ENCODE data around the gene OXTR.
"Not testable (repeated sequence)": the region's sequence is repeated elsewhere in the genome, so short reads cannot be mapped to it uniquely, and the experiment has no call there.

OXTR gene

GRCh38 chr3:8733332-8734094 is 35.9 kb downstream of the OXTR start, which contains the start of gene CAV3:
CAV3 (plus strand) TSS chr3:8733802; CDS start chr3:8733877, 75 bp downstream.
- H3K9me3 ChIP-seq (ENCODE audit: control insufficient read depth in 2 of 2, low read length in 2 of 2): no peaks in the 10 kb centered on the region
- no peak within 1 kb of the TSS for H3K9ac ChIP-seq (ENCODE audit: low read depth in 1 of 2, low read length in 2 of 2)
- no peak within 1 kb of the TSS for H3K4me3 ChIP-seq (ENCODE audit: low read length in 2 of 2)
- no peaks in the 10 kb centered on the region for H3K4me1 ChIP-seq (ENCODE audit: control insufficient read depth in 2 of 2, insufficient read depth in 2 of 2, low read length in 2 of 2)
- no peak within 1 kb of the TSS for H3K27ac ChIP-seq (ENCODE audit: low read depth in 2 of 2, low read length in 2 of 2)
- H3K27me3 ChIP-seq (ENCODE audit: control insufficient read depth in 2 of 2, insufficient read depth in 2 of 2, low read length in 2 of 2): no peaks in the 10 kb centered on the region
- H3K36me3 ChIP-seq (ENCODE audit: control insufficient read depth in 2 of 2, insufficient read depth in 2 of 2, low read length in 2 of 2): no peaks in the 10 kb centered on the region

GRCh38 chr3:8732413-8732812 is 37.0 kb downstream of the OXTR start:
- Histone ChIP-seq H3K27me3 (ENCODE audit: control insufficient read depth in 2 of 2, insufficient read depth in 2 of 2, low read length in 2 of 2) (no peaks in the 10 kb centered on the region), H3K27ac (ENCODE audit: low read depth in 2 of 2, low read length in 2 of 2) (no peak overlapping the region), H3K9me3 (ENCODE audit: control insufficient read depth in 2 of 2, low read length in 2 of 2) (no peaks in the 10 kb centered on the region), H3K4me3 (ENCODE audit: low read length in 2 of 2) (no peak overlapping the region), H3K9ac (ENCODE audit: low read depth in 1 of 2, low read length in 2 of 2) (no peak overlapping the region), H3K36me3 (ENCODE audit: control insufficient read depth in 2 of 2, insufficient read depth in 2 of 2, low read length in 2 of 2) (no peaks in the 10 kb centered on the region), H3K4me1 (ENCODE audit: control insufficient read depth in 2 of 2, insufficient read depth in 2 of 2, low read length in 2 of 2) (no peaks in the 10 kb centered on the region)

- no peaks in the 10 kb centered on the region for H3K9me3 ChIP-seq (ENCODE audit: control insufficient read depth in 2 of 2, low read length in 2 of 2)
- H3K4me1 ChIP-seq (ENCODE audit: control insufficient read depth in 2 of 2, insufficient read depth in 2 of 2, low read length in 2 of 2): no peaks in the 10 kb centered on the region
- H3K9ac ChIP-seq (ENCODE audit: low read depth in 1 of 2, low read length in 2 of 2): no peak overlapping the region
- no peaks in the 10 kb centered on the region for H3K27me3 ChIP-seq (ENCODE audit: control insufficient read depth in 2 of 2, insufficient read depth in 2 of 2, low read length in 2 of 2)
- H3K4me3 ChIP-seq (ENCODE audit: low read length in 2 of 2): no peak overlapping the region
- H3K36me3 ChIP-seq (ENCODE audit: control insufficient read depth in 2 of 2, insufficient read depth in 2 of 2, low read length in 2 of 2): no peaks in the 10 kb centered on the region
- H3K27ac ChIP-seq (ENCODE audit: low read depth in 2 of 2, low read length in 2 of 2): no peak overlapping the region
Measured at GRCh38 chr3:8730656-8731055, 38.8 kb downstream of the OXTR start.

- Histone ChIP-seq H3K27me3 (ENCODE audit: control insufficient read depth in 2 of 2, insufficient read depth in 2 of 2, low read length in 2 of 2) (no peaks in the 10 kb centered on the region), H3K27ac (ENCODE audit: low read depth in 2 of 2, low read length in 2 of 2) (no peak overlapping the region)
Measured at GRCh38 chr3:8729479-8729878, 39.9 kb downstream of the OXTR start.

GRCh38 chr3:8727605-8728512 is 41.6 kb downstream of the OXTR start:
- no peak overlapping the region for H3K27ac ChIP-seq (ENCODE audit: low read depth in 2 of 2, low read length in 2 of 2)
- no peaks in the 10 kb centered on the region for H3K36me3 ChIP-seq (ENCODE audit: control insufficient read depth in 2 of 2, insufficient read depth in 2 of 2, low read length in 2 of 2)
- no peak overlapping the region for H3K9ac ChIP-seq (ENCODE audit: low read depth in 1 of 2, low read length in 2 of 2)
- H3K27me3 ChIP-seq (ENCODE audit: control insufficient read depth in 2 of 2, insufficient read depth in 2 of 2, low read length in 2 of 2): no peaks in the 10 kb centered on the region
- no peaks in the 10 kb centered on the region for H3K4me1 ChIP-seq (ENCODE audit: control insufficient read depth in 2 of 2, insufficient read depth in 2 of 2, low read length in 2 of 2)
- no peaks in the 10 kb centered on the region for H3K9me3 ChIP-seq (ENCODE audit: control insufficient read depth in 2 of 2, low read length in 2 of 2)
- H3K4me3 ChIP-seq (ENCODE audit: low read length in 2 of 2): no peak overlapping the region

More at GRCh38 chr3:8729479-8729878, 39.9 kb downstream of the OXTR start:
- Histone ChIP-seq H3K4me3 (ENCODE audit: low read length in 2 of 2) (no peak overlapping the region), H3K36me3 (ENCODE audit: control insufficient read depth in 2 of 2, insufficient read depth in 2 of 2, low read length in 2 of 2) (no peaks in the 10 kb centered on the region), H3K4me1 (ENCODE audit: control insufficient read depth in 2 of 2, insufficient read depth in 2 of 2, low read length in 2 of 2) (no peaks in the 10 kb centered on the region), H3K9me3 (ENCODE audit: control insufficient read depth in 2 of 2, low read length in 2 of 2) (no peaks in the 10 kb centered on the region), H3K9ac (ENCODE audit: low read depth in 1 of 2, low read length in 2 of 2) (no peak overlapping the region)

- Histone ChIP-seq H3K27me3 (ENCODE audit: control insufficient read depth in 2 of 2, insufficient read depth in 2 of 2, low read length in 2 of 2) (no peaks in the 10 kb centered on the region), H3K9me3 (ENCODE audit: control insufficient read depth in 2 of 2, low read length in 2 of 2) (no peaks in the 10 kb centered on the region), H3K9ac (ENCODE audit: low read depth in 1 of 2, low read length in 2 of 2) (no peak overlapping the region), H3K4me1 (ENCODE audit: control insufficient read depth in 2 of 2, insufficient read depth in 2 of 2, low read length in 2 of 2) (no peaks in the 10 kb centered on the region), H3K27ac (ENCODE audit: low read depth in 2 of 2, low read length in 2 of 2) (no peak overlapping the region), H3K36me3 (ENCODE audit: control insufficient read depth in 2 of 2, insufficient read depth in 2 of 2, low read length in 2 of 2) (no peaks in the 10 kb centered on the region), H3K4me3 (ENCODE audit: low read length in 2 of 2) (no peak overlapping the region)
Measured at GRCh38 chr3:8724108-8724752, 45.2 kb downstream of the OXTR start.

GRCh38 chr3:8723612-8724011 is 45.8 kb downstream of the OXTR start:
- Histone ChIP-seq H3K9me3 (ENCODE audit: control insufficient read depth in 2 of 2, low read length in 2 of 2) (no peaks in the 10 kb centered on the region), H3K4me1 (ENCODE audit: control insufficient read depth in 2 of 2, insufficient read depth in 2 of 2, low read length in 2 of 2) (no peaks in the 10 kb centered on the region), H3K27ac (ENCODE audit: low read depth in 2 of 2, low read length in 2 of 2) (no peak overlapping the region), H3K36me3 (ENCODE audit: control insufficient read depth in 2 of 2, insufficient read depth in 2 of 2, low read length in 2 of 2) (no peaks in the 10 kb centered on the region), H3K4me3 (ENCODE audit: low read length in 2 of 2) (no peak overlapping the region), H3K27me3 (ENCODE audit: control insufficient read depth in 2 of 2, insufficient read depth in 2 of 2, low read length in 2 of 2) (no peaks in the 10 kb centered on the region), H3K9ac (ENCODE audit: low read depth in 1 of 2, low read length in 2 of 2) (no peak overlapping the region)

GRCh38 chr3:8722808-8723207 is 46.6 kb downstream of the OXTR start:
- Histone ChIP-seq H3K9me3 (ENCODE audit: control insufficient read depth in 2 of 2, low read length in 2 of 2) (no peaks in the 10 kb centered on the region), H3K4me3 (ENCODE audit: low read length in 2 of 2) (no peak overlapping the region), H3K9ac (ENCODE audit: low read depth in 1 of 2, low read length in 2 of 2) (no peak overlapping the region), H3K36me3 (ENCODE audit: control insufficient read depth in 2 of 2, insufficient read depth in 2 of 2, low read length in 2 of 2) (no peaks in the 10 kb centered on the region), H3K4me1 (ENCODE audit: control insufficient read depth in 2 of 2, insufficient read depth in 2 of 2, low read length in 2 of 2) (no peaks in the 10 kb centered on the region), H3K27ac (ENCODE audit: low read depth in 2 of 2, low read length in 2 of 2) (no peak overlapping the region), H3K27me3 (ENCODE audit: control insufficient read depth in 2 of 2, insufficient read depth in 2 of 2, low read length in 2 of 2) (no peaks in the 10 kb centered on the region)

- not testable (repeated sequence) for H3K4me1 ChIP-seq (ENCODE audit: control insufficient read depth in 2 of 2, insufficient read depth in 2 of 2, low read length in 2 of 2); H3K9ac ChIP-seq (ENCODE audit: low read depth in 1 of 2, low read length in 2 of 2); H3K27ac ChIP-seq (ENCODE audit: low read depth in 2 of 2, low read length in 2 of 2); H3K4me3 ChIP-seq (ENCODE audit: low read length in 2 of 2); H3K36me3 ChIP-seq (ENCODE audit: control insufficient read depth in 2 of 2, insufficient read depth in 2 of 2, low read length in 2 of 2); H3K27me3 ChIP-seq (ENCODE audit: control insufficient read depth in 2 of 2, insufficient read depth in 2 of 2, low read length in 2 of 2); H3K9me3 ChIP-seq (ENCODE audit: control insufficient read depth in 2 of 2, low read length in 2 of 2)
Measured at GRCh38 chr3:8715757-8716156, 53.7 kb downstream of the OXTR start.

Measured in mucosa of rectum (tissue), 2 donors.